Suppressor macrophage (primary cell): Measurements from ENCODE around the gene KCNH4.

Experiments
- DNase-seq, 4 experiments: peaks; one replicate each; pipeline ENCODE4 v3.0.0-alpha.2; 2020 to 2022

The KCNH4 gene

DNA sequence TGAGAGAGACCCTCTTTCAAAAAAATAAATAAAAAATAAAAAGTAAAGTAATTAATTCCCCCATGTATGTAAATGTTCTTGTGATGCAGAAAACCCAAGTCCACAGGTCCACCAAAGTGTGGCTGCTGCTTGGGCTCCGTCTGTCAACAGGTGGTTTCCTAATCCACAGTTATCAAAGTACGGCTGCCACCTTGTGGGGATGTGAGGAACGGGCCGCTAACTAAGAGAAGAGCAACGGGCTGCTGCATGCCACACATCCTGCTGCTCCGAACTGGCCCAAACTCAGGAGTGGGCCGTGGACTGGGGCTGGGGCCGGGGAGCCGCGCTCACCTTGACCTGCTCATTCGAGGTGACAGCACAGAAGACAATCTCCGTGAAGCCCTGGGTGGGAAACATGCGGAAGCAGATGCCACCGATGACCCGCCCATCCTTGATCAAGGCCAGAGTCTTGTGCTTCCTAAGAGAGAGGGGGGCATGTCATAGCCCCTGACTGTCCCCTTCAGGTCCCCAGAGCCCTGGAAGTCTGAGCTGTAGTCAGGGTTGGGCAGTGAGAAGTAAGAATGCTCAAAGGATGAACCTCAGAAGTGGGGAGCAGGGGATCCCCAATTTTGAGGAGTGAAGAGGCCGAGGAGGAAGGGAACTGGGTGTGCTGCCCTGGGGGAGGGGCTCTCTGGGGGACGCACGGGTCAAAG is 64.1 kb downstream of the KCNH4 start:
- DNase-seq, result peak; percentile 85 to 90 (median 88)

DNA sequence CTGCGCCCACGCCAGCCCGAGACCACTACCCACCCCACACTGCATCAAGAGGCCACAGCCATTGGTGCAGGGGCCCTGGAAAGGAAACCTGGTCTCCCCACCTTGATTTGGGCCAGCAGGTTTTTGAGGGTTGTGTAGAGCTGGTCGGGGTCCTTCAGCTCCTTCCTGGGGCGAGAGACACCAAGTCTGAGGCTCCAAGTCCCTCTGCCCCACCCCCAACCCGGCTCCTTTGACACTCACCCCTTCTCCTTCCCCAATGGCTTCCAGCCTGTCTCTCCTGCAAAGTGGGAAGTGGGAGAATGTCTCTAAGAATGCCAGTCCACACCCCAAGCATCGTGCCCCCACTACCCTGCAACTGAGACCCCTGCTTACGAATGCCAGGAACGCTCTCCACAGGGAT is 66.8 kb downstream of the KCNH4 start:
- no peak for DNase-seq

DNA sequence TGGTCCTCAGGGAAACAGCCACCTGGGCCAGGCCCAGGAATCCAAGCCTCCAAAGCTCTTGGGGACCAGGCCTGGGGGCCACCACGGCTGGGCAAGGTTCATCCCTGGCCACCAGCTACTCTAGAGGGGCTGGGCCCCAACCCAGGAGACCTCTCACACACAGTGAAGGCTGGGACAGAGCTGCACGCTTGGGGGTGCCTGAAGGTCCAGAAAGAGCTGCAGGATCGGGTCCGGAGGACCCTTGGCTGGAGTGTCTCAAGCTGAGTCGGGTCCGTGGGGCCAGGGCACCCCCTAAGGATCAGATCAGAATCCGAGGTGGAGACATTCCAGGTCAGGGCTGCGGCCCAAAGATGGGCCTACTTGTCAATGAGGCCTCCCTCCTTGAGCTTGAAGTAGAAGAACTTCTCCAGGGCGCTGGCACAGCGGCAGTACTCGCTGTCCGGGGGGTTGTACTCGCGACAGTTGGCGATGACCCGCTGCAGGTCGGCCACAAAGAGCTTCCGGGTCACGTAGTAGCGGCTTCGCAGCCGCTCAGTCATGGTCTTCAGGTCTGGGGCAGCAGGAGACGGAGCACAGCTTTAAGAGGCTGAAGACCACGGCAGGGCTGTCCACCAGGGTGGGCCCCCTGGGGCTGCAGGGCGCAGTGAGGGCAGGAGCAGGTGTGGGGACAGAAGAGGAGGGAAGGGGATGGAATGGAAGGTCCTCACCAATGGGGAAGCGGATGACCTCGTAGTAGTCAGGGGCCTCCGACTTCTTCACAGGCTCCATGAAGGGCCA is 67.5 kb downstream of the KCNH4 start:
- no peak for DNase-seq

DNA sequence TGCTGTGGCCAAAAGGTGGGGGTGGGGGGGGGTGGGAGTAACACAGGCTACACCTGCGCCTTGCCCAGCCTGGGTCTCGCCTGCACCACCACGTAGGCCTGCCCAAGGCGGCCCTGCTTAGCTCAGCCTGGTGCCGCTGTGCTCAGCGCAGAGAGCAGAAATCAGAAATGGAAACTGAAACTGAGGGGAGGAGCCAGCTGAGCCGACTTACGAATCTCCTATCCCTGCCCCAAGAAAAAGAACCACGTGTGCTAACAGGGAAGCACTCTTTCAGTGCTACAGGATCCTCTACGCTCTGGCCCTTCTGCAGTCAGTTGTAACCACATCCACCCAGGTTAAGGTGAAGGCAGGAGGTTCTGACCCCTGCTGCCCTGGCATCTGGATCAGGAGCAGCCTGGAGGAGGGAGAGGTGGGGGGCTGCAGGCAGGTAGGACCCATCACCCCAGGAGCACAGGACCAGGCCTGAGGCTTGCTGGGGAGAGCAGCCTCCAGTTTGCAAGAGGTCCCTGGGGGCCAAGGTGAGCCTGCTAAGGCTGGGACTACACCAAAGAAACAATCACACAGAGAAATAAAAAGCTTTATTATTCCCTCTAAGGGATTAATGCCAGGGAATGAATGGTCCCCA is 68.3 kb downstream of the KCNH4 start, which contains the start of gene DHX58:
DHX58 (minus strand) TSS at position 163 of the 625 bp plus-strand sequence. CDS start 822 bp downstream, outside the sequence.
- peak; percentile 85 to 92 (median 90) for DNase-seq

DNA sequence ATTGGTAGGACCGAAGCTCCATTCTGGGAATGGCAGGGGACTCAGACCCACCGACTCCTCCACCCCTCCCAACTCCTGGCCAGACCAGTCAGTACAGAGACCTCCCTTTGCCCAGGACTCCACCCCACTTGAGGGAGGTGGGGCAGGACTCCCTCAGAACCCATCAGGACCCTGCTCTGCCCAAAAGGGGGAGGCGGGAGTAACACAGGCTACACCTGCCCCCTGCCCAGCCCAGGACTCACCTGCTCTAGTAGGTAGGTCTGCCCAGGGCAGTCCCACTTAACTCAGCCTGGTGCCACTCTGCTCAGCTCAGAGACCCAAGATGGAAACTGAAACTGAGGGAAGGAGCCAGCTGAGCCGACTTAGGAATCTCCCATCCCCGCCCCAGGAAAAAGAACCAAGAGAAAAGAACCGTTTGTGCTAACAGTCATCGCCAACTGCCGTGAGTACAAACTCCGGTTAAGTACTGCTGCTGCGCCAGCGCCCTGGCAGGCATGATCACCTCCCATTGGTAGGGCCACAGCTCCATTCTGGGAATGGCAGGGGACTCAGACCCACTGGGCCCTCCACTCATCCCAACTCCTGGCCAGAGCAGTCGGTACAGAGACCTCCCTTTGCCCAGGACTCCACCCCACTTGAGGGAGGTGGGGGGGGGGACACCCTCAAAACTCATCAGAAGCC is 68.9 kb downstream of the KCNH4 start:
- peak; percentile 23 to 55 (median 38) for DNase-seq

DNA sequence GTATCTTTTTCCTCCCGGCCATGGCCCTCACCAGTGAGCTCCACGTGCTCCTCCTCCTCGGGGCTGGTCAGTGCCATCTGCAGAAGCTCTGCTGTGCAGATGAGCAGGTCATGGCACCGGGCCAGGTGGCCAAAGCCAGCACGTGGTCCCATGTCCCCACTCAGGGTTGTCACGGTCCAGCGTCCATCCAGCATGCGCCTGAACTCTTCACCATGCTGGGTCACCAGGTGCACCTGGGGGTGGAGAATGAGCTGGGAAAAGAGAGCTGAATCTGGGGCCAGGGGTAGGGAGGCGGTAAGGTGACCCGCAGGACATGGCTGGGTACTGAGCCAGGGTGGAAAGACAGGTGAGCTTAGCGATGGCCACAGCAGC is 69.7 kb downstream of the KCNH4 start:
- no peak for DNase-seq

DNA sequence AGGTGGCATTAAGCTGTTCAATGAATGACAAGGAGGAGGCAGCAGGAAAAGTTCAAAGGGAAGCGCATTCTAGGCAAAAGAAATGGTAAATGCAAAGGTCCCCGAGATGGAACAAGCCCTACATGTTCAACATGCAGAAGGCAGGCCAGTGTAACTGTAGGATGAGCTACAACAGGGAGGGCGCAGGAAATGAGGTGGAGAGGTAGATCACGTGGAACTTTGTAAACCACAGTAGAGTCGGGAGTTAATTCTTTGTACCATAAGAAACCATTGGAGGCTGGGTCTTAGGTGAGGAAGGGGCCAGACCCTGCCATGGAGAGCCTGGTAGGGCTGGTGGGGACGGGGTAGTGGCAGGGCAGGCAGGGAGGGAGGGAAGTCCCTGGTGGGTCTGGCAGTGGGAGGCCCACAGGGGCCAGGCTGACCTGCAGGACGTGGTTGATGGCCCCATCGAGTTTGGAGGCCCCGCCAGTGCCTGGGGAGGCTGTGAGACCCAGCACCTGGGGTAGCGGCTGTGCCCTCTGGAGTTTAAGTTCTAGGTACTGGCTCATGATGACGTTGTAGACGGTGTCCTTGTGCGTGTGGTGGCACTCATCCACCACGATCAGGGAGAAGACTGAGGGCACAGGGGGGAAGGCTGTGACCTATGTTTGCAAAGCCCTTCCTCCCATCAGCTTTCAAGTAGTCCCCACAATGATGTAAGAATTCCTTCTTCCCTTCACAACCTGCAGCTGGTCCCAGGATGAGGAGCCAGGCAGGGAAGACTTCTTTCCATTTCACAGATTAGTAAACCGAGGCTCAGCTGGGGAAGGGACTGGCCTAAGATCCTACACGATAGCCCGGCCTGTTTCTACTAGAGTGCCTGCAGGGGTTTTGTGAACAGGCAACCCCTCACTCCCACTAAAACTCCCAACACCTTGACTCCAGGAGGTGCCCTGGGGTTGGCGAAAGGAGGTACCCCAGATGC is 70.4 kb downstream of the KCNH4 start:
- no peak for DNase-seq

DNA sequence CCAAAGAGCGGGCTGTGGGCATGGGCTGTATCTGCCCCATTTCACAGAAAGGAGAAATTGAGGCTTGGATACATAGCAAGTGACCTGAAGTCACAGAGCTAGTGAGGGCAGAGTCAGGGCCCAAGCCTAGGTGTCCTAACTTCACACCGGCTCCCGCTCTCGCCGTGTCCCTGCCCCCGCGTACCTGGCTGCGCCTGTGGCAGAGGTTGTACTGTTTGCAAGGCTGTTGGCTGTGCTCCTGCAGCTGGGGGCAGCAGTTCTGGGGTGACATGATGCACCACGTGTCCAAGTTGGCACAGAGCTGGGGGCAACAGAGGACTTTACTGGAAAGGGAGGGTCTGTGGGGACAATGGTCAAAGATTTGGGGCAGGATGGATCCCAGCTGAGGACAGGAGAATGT is 71.9 kb downstream of the KCNH4 start:
- DNase-seq, result no peak

DNA sequence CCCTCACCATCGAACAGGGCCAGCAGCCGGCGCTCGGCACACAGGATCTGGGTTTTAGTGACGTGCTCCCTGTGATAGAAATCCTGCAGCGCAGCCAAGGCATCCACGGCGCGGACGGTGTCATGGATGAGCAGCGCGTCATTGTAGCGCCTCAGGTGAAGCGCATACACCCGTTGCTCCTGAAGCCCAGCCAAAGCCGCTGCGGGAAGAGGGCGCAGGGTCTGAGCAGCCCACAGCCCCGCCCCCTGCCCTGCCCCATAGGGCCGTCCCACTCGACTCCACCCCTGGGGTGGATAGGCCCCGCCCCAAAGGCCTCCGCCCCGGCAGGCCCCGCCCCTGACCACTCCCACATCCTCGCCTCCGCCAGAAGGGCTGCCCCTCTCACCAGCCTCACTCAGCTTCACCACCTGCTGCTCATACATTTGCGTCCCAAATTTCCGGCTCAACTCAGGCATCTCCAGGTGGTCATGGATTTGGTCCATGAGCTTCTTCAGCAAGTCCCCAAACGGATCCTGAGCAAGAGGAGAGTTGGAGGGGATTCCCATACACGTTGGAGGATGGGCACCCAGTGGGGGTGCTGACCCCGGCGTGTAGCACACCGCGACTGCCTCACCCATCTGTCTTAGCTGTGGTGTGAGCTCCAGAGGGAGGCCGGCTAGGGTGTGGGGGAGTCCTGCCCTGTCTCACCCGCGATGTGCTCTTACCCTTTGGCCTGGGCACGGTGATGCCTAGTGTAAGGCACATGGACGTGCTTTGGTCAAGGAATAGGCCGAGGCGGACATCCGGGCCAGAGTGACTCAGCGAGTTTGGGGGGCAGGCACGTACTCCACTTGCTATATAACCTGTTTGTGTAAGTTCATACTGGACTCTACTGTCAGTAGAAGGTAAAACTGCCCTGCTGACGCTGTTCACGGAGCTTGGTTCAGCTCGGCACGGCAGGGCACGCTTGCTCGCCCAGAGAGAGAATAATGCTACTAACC is 73.1 kb downstream of the KCNH4 start:
- DNase-seq, result peak; percentile 83 to 93 (median 87)

DNA sequence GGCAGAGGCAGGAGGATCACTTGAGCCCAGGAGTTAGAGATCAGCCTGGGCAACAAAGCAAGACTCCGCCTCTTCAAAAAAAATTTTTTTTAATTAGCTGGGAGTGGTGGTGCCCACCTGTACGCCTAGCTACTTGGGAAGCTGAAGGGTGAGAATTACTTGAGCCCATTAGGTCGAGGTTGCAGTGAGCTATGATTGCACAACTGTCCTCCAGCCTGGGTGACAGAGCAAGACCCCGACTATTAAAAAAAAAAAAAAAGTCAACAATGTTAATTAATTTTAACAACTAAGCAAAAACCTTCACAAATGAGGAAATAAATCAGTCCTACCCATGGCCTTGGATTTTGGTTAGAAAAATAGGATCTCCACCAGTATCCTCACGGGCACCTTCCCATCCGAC is 73.8 kb downstream of the KCNH4 start:
- no peak for DNase-seq
